ENCODE measurements around the gene NOG.

DNA sequence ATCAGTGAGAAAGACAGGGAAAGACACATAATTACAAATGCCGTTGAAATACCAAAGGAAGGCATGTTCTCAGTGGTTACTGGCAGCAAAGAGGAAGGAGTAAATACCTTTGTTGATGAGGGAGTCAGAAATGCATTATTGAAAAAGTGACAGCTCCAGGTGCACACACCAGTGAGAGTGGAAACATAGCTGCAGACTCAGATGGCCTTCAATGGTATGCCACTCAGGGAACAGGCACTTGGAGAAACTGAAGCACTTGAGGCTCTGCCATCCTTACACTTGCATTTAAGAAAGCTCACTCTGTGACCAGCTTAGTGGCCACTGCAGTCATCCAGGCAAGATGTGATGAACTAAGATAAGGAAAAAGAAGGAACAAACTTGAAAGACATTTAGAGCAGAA lies 29.9 kb downstream of the NOG start:
- TF ChIP-seq, protein P1, sequence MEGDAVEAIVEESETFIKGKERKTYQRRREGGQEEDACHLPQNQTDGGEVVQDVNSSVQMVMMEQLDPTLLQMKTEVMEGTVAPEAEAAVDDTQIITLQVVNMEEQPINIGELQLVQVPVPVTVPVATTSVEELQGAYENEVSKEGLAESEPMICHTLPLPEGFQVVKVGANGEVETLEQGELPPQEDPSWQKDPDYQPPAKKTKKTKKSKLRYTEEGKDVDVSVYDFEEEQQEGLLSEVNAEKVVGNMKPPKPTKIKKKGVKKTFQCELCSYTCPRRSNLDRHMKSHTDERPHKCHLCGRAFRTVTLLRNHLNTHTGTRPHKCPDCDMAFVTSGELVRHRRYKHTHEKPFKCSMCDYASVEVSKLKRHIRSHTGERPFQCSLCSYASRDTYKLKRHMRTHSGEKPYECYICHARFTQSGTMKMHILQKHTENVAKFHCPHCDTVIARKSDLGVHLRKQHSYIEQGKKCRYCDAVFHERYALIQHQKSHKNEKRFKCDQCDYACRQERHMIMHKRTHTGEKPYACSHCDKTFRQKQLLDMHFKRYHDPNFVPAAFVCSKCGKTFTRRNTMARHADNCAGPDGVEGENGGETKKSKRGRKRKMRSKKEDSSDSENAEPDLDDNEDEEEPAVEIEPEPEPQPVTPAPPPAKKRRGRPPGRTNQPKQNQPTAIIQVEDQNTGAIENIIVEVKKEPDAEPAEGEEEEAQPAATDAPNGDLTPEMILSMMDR (conservative IDR thresholded peaks at IDR 0.05; ENCODE audit: low read length) = no peak
- TF ChIP-seq EZH2phosphoT487 (IDR thresholded peaks at IDR 0.05; ENCODE audit: borderline replicate concordance) = no peak

Data from Loucy (cell line).